OCI-LY7 (cell line): Measurements from ENCODE around the gene UBE2H. TPM values are rescaled to one million over a fixed set of nuclear protein-coding genes. Genes with fewer than 3 reads are reported as not detected.

Source experiments
- BruUV-seq: library from RNA; stranded (reverse); fragments of 400-500 nt; replicated peaks from 2 replicates; lab custom pipeline; 2021; lab: Mats Ljungman, UMichigan
- CTCF ChIA-PET: fragments of 300-600 bp; sonication (Branson Sonifier 250); formaldehyde crosslinking; loops from one replicate; lab custom pipeline; 2022; ENCODE audit warnings: antibody characterized with exemption; ENCODE audit not compliant: unreplicated experiment; lab: Charles Lee
- POLR2A ChIA-PET: fragments of 300-600 bp; sonication (Branson Sonifier 250); formaldehyde crosslinking; loops from one replicate; lab custom pipeline; 2022; ENCODE audit warnings: antibody characterized with exemption; lab: Charles Lee
- DNase-seq: peaks from one replicate; pipeline ENCODE4 v3.0.0-alpha.2; 2015; ENCODE audit warnings: low spot score
- H2AFZ ChIP-seq: fragments of 200-600 bp; sonication (generic), shearing (Covaris generic); 2 replicates; pipeline ENCODE4 v1.6.1; 2014; ENCODE audit warnings: mild to moderate bottlenecking, antibody characterized with exemption, low read length, moderate library complexity
- H3K27ac ChIP-seq: fragments of 200-600 bp; sonication (generic); 2 replicates; pipeline ENCODE4 v1.5.1; 2014; ENCODE audit warnings: mixed run types, low read depth, mild to moderate bottlenecking, moderate library complexity, low read length, inconsistent platforms; ENCODE audit not compliant: poor library complexity, severe bottlenecking
- H3K36me3 ChIP-seq: fragments of 200-600 bp; sonication (generic); 2 replicates; pipeline ENCODE4 v1.6.1; 2014; ENCODE audit warnings: mild to moderate bottlenecking, antibody characterized with exemption, low read length, moderate library complexity, mixed read lengths; ENCODE audit not compliant: insufficient read depth
- H3K4me1 ChIP-seq: fragments of 200-600 bp; sonication (generic); 2 replicates; pipeline ENCODE4 v1.5.1; 2014; ENCODE audit warnings: mild to moderate bottlenecking, low read length; ENCODE audit not compliant: insufficient read depth, poor library complexity, severe bottlenecking
- H3K4me2 ChIP-seq: fragments of 200-600 bp; sonication (generic); 2 replicates; pipeline ENCODE4 v1.6.1; 2014; ENCODE audit warnings: mild to moderate bottlenecking, low read length
- H3K4me3 ChIP-seq: fragments of 200-600 bp; sonication (generic); 2 replicates; pipeline ENCODE4 v1.5.1; 2014; ENCODE audit warnings: mild to moderate bottlenecking, low read depth, low read length; ENCODE audit not compliant: poor library complexity, severe bottlenecking
- H3K79me2 ChIP-seq: fragments of 200-600 bp; sonication (generic); 2 replicates; pipeline ENCODE4 v1.6.1; 2016; ENCODE audit warnings: low read depth, mild to moderate bottlenecking, low read length, moderate library complexity, mixed read lengths; ENCODE audit not compliant: insufficient read depth
- H3K9me2 ChIP-seq: fragments of 200-600 bp; sonication (generic); 2 replicates; pipeline ENCODE4 v1.6.1; 2016; ENCODE audit warnings: mild to moderate bottlenecking, low read length, mixed read lengths; ENCODE audit not compliant: insufficient read depth
- H3K9me3 ChIP-seq: fragments of 200-600 bp; sonication (generic); 2 replicates; pipeline ENCODE4 v1.6.1; 2014; ENCODE audit warnings: mild to moderate bottlenecking, mixed run types, low read length, mixed read lengths
- H4K20me1 ChIP-seq: fragments of 200-600 bp; sonication (generic); 2 replicates; pipeline ENCODE4 v1.6.1; 2014; ENCODE audit warnings: mild to moderate bottlenecking, antibody characterized with exemption, low read length, moderate library complexity, mixed read lengths; ENCODE audit not compliant: insufficient read depth
- CTCF ChIP-seq: fragments of 200-600 bp; sonication (generic); conservative IDR thresholded peaks from 2 replicates; pipeline ENCODE4 v1.5.1; 2014; ENCODE audit warnings: mild to moderate bottlenecking, antibody characterized with exemption, low read length, moderate library complexity, mixed read lengths
- EZH2phosphoT487 ChIP-seq: fragments of 200-600 bp; sonication (generic); IDR thresholded peaks from 2 replicates; pipeline ENCODE4 v1.6.1; 2018; ENCODE audit warnings: low read depth, borderline replicate concordance, mild to moderate bottlenecking, mixed run types, antibody characterized with exemption, low read length, moderate library complexity, mixed read lengths
- intact Hi-C: fragments of 100-400 bp; cut with micrococcal nuclease; formaldehyde crosslinking; loops from one replicate; pipeline ENCODE4 v1.10.0; 2022; ENCODE audit not compliant: unreplicated experiment
- total RNA-seq, 2 experiments: library from RNA; depleted of rRNA in 1 of 2; stranded (reverse); fragments of >200 nt in 1 of 2; shearing (Covaris generic) in 1 of 2; gene quantifications; 2 replicates each; pipeline ENCODE4 v1.2.3, GENCODE V29; 2014 to 2022

UBE2H gene
- total RNA-seq, 2 experiments from 2014 or later: 12.7 to 35.3 TPM

- BruUV-seq: no TSS peak
- no peaks in the 10 kb centered on the region for H3K4me1 ChIP-seq
- no peak for DNase-seq
- H3K9me2 ChIP-seq: no peaks in the 10 kb centered on the region
- H3K27ac ChIP-seq: no peak overlapping the region
- no peak for TF ChIP-seq EZH2phosphoT487
- TF ChIP-seq CTCF: no peak
- H3K9me3 ChIP-seq: no peaks in the 10 kb centered on the region
- ChIA-PET CTCF (no interaction called here), POLR2A (interaction anchor here (1.1 kb wide), 1 partner anchor 15 kb away, joined by 3 read pairs; no protein-coding TSS in a partner anchor)
- intact Hi-C loops: no loop called here
- H2AFZ ChIP-seq: no peak overlapping the region
- H3K4me2 ChIP-seq: no peak overlapping the region
- H4K20me1 ChIP-seq: 0 out of 2 replicates have a peak, but pooled peaks cover 3% of the 10 kb centered on the region
- no peaks in the 10 kb centered on the region for H3K36me3 ChIP-seq
- no peaks in the 10 kb centered on the region for H3K79me2 ChIP-seq
- H3K4me3 ChIP-seq: no peak overlapping the region
Observed at GRCh38 chr7:129889133-129889844, 63.5 kb downstream of the UBE2H start.

GRCh38 chr7:129887865-129888264, 64.9 kb downstream of the UBE2H start:
- no peaks in the 10 kb centered on the region for H3K4me1 ChIP-seq
- ChIA-PET CTCF (no interaction called here), POLR2A (interaction anchor here (0.9 kb wide), 1 partner anchor 10 kb away, joined by 3 read pairs; no protein-coding TSS in a partner anchor)
- H4K20me1 ChIP-seq: 0 out of 2 replicates have a peak, but pooled peaks cover 3% of the 10 kb centered on the region
- BruUV-seq: no TSS peak
- intact Hi-C loops: no loop called here
- no peak for DNase-seq
- no peaks in the 10 kb centered on the region for H3K9me3 ChIP-seq
- no peak overlapping the region for H3K4me2 ChIP-seq
- no peaks in the 10 kb centered on the region for H3K79me2 ChIP-seq
- H3K4me3 ChIP-seq: no peak overlapping the region
- no peaks in the 10 kb centered on the region for H3K9me2 ChIP-seq
- no peak overlapping the region for H3K27ac ChIP-seq
- H3K36me3 ChIP-seq: no peaks in the 10 kb centered on the region
- H2AFZ ChIP-seq: no peak overlapping the region
- TF ChIP-seq CTCF (no peak), EZH2phosphoT487 (no peak)

GRCh38 chr7:129886818-129887186, 66.0 kb downstream of the UBE2H start:
- H3K36me3 ChIP-seq: no peaks in the 10 kb centered on the region
- H3K4me1 ChIP-seq: no peaks in the 10 kb centered on the region
- H2AFZ ChIP-seq: no peak overlapping the region
- DNase-seq: no peak
- BruUV-seq: no TSS peak
- H3K79me2 ChIP-seq: no peaks in the 10 kb centered on the region
- no peak for TF ChIP-seq EZH2phosphoT487
- H3K9me2 ChIP-seq: no peaks in the 10 kb centered on the region
- no peak overlapping the region for H3K4me2 ChIP-seq
- intact Hi-C loops: no loop called here
- ChIA-PET CTCF (interaction anchor here (0.5 kb wide), 1 partner anchor 10 kb away, joined by 5 read pairs; no protein-coding TSS in a partner anchor), POLR2A (interaction anchor here (0.6 to 1.0 kb wide), 2 partner anchors 29 to 45 kb away, joined by 4 to 5 read pairs; no protein-coding TSS in a partner anchor)
- no peak overlapping the region for H3K27ac ChIP-seq
- 0 out of 2 replicates have a peak, but pooled peaks cover 3% of the 10 kb centered on the region for H4K20me1 ChIP-seq
- no peaks in the 10 kb centered on the region for H3K9me3 ChIP-seq
- H3K4me3 ChIP-seq: no peak overlapping the region
